K562 (cell line): Measurements from ENCODE around the gene KASH5.

Experiments
- BHLHE40 ChIP-seq: IDR thresholded peaks from 2 replicates; pipeline ENCODE4 v1.6.1; 2011; ENCODE audit warnings: low read length, improper control_type of control experiment
- CTCF ChIP-seq, 3 experiments: IDR thresholded peaks in 2 of 3; conservative IDR thresholded peaks in 1 of 3; 2 replicates each; pipeline ENCODE4 v1.5.1; 2011 to 2012; ENCODE audit warnings: low read length in 3 of 3, mild to moderate bottlenecking in 3 of 3, control low read depth in 2 of 3, improper control_type of control experiment in 1 of 3, inconsistent platforms in 1 of 3, low read depth in 1 of 3, mixed read lengths in 1 of 3, moderate library complexity in 1 of 3; ENCODE audit not compliant: insufficient read depth in 2 of 3
- EZH2 ChIP-seq: IDR thresholded peaks from 2 replicates; pipeline ENCODE4 v1.6.1; 2012; ENCODE audit warnings: low read depth, mild to moderate bottlenecking, inconsistent platforms, low read length, borderline replicate concordance
- MED1 ChIP-seq: sonication (generic); formaldehyde crosslinking; IDR thresholded peaks from 2 replicates; pipeline ENCODE4 v1.8.1; 2023; ENCODE audit warnings: missing genetic modification reagents, borderline replicate concordance
- TEAD4 ChIP-seq, 2 experiments: sonication (generic) in 1 of 2; formaldehyde crosslinking in 1 of 2; IDR thresholded peaks; 2 replicates each; pipeline versions ENCODE4 v1.6.1 to v1.8.0; 2012 to 2022; ENCODE audit warnings: borderline replicate concordance in 1 of 2, inconsistent platforms in 1 of 2, low read length in 1 of 2, mild to moderate bottlenecking in 1 of 2, missing genetic modification reagents in 1 of 2

- no peak for TF ChIP-seq EZH2
- no peak for TF ChIP-seq TEAD4 (IDR thresholded peaks at IDR 0.05; ENCODE audit: low read length)
- no peak for TF ChIP-seq TEAD4 (CRISPR knock-in tag; IDR thresholded peaks at IDR 0.05; ENCODE audit: borderline replicate concordance)
- no peak for TF ChIP-seq BHLHE40
- TF ChIP-seq MED1, result no peak
- no peak for TF ChIP-seq CTCF (IDR thresholded peaks at IDR 0.05 in 2 of 3, conservative IDR thresholded peaks at IDR 0.05 in 1 of 3; ENCODE audit: insufficient read depth in 2 of 3, low read depth in 1 of 3, low read length in 3 of 3)
Observed at GRCh38 chr19:49447485-49448431, 59.7 kb downstream of the KASH5 start.
